AG09319 (cell line): ENCODE data around the gene IGF2.

ENCODE experiments used
- DNase-seq: peaks from one replicate; pipeline ENCODE4 v3.0.0-alpha.2; 2010; ENCODE audit warnings: low read depth; ENCODE audit errors: extremely low read depth
- TF ChIP-seq, protein P1 (sequence below): IDR thresholded peaks from 2 replicates; pipeline ENCODE4 v1.5.1; 2011; ENCODE audit warnings: low read depth, mild to moderate bottlenecking, inconsistent platforms, low read length, moderate library complexity

The IGF2 gene

DNA sequence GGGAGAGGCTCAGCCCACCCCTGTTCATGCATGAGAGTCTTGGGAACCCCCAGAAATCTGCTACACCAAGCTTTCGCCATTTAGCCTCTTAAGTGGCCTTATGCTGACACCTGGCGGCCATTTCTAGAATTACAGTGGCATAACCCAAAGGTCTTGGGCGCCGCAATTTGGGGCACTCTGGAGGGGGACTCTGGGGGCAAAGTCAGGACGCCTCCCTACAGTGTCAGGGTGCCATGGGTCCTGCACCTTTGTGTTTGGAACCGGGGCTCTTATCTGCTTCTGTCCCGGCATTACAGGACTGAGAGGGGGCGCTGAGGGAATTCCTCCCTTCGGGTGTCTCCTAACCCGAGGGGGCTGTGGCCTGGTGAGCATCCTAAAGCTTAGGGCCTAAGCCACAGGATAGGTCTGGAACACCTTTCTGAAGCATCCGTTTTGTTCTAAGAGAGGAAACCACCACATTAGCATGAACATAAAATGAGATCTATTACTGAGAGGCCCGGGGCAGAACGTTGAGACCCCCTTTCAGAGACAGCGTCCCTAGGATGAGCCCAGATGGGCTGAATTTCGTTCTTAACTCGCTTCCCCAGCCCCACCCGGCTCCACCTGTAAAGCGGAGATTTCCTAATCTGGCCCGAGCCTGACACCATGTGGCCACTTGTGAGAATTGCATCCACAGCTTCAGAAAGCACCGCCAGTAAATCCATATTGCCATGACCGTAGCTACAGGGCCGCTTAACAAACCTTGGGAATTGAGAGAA lies 12.5 kb upstream of the IGF2 start:
- DNase-seq = no peak
- TF ChIP-seq, protein P1, sequence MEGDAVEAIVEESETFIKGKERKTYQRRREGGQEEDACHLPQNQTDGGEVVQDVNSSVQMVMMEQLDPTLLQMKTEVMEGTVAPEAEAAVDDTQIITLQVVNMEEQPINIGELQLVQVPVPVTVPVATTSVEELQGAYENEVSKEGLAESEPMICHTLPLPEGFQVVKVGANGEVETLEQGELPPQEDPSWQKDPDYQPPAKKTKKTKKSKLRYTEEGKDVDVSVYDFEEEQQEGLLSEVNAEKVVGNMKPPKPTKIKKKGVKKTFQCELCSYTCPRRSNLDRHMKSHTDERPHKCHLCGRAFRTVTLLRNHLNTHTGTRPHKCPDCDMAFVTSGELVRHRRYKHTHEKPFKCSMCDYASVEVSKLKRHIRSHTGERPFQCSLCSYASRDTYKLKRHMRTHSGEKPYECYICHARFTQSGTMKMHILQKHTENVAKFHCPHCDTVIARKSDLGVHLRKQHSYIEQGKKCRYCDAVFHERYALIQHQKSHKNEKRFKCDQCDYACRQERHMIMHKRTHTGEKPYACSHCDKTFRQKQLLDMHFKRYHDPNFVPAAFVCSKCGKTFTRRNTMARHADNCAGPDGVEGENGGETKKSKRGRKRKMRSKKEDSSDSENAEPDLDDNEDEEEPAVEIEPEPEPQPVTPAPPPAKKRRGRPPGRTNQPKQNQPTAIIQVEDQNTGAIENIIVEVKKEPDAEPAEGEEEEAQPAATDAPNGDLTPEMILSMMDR = peak; percentile 75

DNA sequence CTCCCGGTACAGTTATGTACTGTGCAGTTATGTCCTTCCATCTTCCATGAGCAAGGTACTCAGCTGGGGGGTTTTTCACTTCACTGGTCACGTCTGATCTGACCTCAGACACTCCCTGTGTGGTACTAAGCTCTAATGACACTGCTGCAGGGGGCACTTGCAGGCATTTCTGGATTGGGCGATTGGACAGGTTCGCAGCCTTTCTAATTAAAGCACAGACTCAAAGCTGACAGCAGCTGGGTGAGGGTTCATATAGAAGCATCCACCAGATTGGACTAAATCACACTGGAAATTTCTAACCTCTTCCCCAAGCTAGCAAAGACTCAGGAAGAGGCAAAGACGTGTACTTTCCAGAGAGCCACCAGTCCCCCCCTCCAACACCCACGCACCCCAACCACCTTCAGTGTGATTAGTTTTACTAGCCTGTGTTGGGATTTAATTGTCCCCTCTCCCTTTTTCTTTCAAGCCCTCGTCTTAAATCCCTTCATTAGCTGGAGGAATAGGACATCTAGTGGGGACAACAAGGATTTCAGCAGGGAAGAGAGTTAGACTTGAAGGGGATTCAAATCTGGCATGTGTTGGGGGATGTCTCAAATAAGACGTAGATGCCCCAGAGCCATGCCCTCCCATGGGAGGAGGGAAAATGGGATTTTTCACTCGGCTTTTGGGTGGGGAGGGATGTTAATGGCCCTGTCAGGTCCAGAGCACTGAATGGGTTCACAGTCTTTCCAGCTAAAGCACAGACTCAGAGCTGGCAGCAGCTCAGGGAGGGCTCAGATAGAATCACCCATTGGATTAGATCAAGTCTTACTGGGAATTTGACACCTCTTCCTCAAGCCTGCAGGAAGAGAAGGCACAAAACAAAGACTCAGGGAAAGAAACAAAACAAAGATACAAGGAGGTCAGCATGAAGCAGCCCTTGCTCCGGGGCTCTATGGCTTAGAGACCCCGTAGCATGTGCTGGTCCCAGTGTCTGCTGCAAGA lies 11.0 kb upstream of the IGF2 start:
- TF ChIP-seq, protein P1 = peak; percentile 66
- DNase-seq = peak; percentile 40

DNA sequence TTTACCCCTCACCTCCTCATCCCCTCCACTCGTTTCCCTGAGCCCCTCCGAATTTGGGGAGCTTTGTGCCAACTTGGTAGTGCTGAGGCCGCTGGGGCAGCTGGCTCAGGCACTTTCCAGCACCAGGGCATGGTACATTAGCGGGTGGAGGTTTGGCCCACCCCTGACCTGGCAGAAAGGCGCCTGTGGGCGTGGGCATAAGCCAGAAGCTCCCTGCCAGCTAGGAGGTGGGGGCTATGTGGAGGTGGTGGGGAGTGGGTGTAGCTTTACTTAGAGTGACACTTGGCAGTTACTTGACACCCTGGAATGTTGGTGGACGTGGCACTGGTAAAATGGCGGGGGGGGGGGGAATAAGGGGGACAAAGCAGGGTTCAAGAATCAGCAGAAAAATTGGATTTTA lies 10.3 kb upstream of the IGF2 start:
- no peak for DNase-seq
- TF ChIP-seq, protein P1 = no peak

DNA sequence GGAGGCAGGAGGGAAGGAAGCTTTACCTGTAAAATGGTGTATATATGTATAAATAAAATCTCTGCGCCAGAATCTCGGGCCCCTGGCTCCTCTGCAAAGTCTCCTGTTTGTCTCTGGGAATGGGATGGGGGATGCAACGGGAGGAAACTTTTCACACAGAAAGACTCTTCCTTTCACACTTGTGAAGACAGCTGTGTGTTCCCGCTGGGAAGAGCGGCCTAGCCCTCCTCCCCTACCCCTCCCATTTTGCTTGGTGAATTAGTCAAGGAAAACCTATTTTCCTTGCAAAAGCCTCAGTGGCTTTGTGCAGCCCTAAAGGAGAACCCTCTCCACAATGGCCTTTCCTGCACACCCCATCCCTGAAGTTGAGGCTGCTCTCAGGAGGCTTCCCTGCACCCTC lies 9.4 kb upstream of the IGF2 start:
- TF ChIP-seq, protein P1 = no peak
- DNase-seq = no peak

DNA sequence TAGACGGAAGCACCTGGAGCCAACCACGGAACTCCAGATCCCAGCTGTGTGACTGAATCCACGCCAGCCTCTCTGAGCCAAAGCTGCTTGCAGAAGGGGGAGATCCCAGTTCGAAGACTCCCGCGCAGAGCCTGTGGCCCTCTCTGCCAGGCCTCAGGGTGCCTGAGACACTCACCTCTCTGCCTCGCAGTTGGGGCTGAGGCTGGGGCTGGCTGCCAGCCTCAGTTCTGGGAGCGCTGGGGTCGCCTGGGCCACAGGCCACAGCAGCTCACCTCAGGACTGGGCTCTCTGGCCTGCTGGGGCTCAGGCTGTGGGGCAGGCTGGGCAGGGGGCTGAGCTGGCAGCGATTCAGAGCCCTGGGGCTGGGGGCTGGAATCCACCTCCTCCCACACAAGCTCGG lies 8.2 kb upstream of the IGF2 start:
- TF ChIP-seq, protein P1 = no peak
- DNase-seq = no peak

DNA sequence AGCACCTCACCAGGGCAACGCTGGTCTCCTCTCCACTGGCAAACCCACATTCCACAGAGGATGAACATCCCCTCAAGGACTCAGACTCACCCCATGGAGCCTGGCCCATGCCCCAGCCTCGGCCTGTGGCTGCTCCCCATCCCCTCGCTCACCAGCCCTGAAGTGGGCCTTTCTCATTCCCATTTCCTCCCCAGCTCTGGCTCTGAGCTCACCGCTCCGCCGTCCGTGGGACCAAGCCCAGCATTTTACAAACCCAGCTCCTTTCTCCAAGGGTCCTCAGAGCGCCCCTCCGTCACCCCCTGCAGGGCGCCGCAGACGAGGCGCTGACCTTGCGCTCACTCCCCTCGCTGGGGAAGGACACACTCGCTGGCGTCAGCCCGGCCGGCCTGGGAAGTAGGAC lies 6.9 kb upstream of the IGF2 start:
- no peak for DNase-seq
- TF ChIP-seq, protein P1 = no peak

DNA sequence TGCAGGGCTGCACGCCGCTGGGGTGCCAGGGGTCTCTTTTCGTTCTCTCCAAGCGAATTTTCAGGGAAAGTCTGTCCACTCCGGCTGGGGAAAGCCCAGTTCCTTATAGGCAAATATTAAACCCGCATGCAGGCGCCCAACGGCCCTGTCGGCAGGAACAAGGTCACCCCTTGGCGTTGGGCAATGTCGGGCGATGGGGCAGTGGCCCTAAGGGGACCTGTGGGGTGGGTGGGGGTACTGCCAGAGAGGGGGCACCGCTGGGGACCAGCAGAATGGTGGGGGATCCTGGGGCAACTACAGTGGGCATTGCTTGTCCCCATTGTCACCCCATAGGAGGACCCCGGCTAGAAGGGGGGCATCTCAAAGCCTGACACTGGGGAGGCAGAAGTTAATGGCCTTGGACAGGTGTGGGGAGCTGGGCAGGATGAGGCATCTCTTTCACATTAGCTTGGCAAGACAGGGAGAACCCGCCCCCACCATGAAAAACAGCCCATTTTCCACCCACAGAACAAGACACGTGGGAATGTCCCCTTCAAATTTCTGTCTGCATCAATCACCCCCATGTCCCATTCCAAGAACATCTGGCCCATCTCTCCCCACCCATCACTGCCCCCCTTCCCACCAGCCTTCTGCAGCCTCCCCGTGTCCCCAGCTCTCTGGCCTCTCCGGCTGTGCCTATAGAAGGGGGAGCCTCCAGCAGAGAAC lies 5.5 kb upstream of the IGF2 start:
- DNase-seq = no peak
- TF ChIP-seq, protein P1 = no peak
